H9 (cell line): Measurements from ENCODE around the gene ZNF606. TPM values are rescaled to one million over a fixed set of nuclear protein-coding genes. Genes with fewer than 3 reads are reported as not detected.

Source experiments
- DNase-seq: peaks from one replicate; pipeline ENCODE4 v3.0.0-alpha.2; 2017
- H2AFZ ChIP-seq: one replicate; pipeline ENCODE4 v1.6.1; 2013; ENCODE audit warnings: mild to moderate bottlenecking, low read length, control low read depth, moderate library complexity
- H2AK5ac ChIP-seq: 2 replicates; pipeline ENCODE4 v1.6.1; 2013; ENCODE audit warnings: low read length, control low read depth, mixed read lengths; ENCODE audit not compliant: insufficient read length
- H2BK120ac ChIP-seq: one replicate; pipeline ENCODE4 v1.6.1; 2013; ENCODE audit warnings: low read depth, mild to moderate bottlenecking, low read length, control low read depth, inconsistent platforms; ENCODE audit not compliant: poor library complexity, severe bottlenecking
- H2BK12ac ChIP-seq: 2 replicates; pipeline ENCODE4 v1.6.1; 2013; ENCODE audit warnings: low read length, control low read depth, mixed read lengths, low read depth; ENCODE audit not compliant: insufficient read length
- H2BK15ac ChIP-seq: 2 replicates; pipeline ENCODE4 v1.6.1; 2013; ENCODE audit warnings: low read depth, low read length, control low read depth
- H2BK20ac ChIP-seq: one replicate; pipeline ENCODE4 v1.6.1; 2013; ENCODE audit warnings: low read depth, mild to moderate bottlenecking, low read length, control low read depth, inconsistent platforms; ENCODE audit not compliant: poor library complexity, severe bottlenecking
- H2BK5ac ChIP-seq: 2 replicates; pipeline ENCODE4 v1.6.1; 2013; ENCODE audit warnings: low read length, control low read depth, mixed read lengths; ENCODE audit not compliant: insufficient read length
- H3K14ac ChIP-seq: 2 replicates; pipeline ENCODE4 v1.6.1; 2013; ENCODE audit warnings: low read length, control low read depth; ENCODE audit not compliant: insufficient read depth
- H3K18ac ChIP-seq: 2 replicates; pipeline ENCODE4 v1.6.1; 2013; ENCODE audit warnings: low read depth, mild to moderate bottlenecking, mixed read lengths, low read length, control low read depth; ENCODE audit not compliant: insufficient read length
- H3K23ac ChIP-seq: 2 replicates; pipeline ENCODE4 v1.6.1; 2013; ENCODE audit warnings: low read length, control low read depth, mixed read lengths, low read depth; ENCODE audit not compliant: insufficient read length
- H3K23me2 ChIP-seq: 2 replicates; pipeline ENCODE4 v1.6.1; 2013; ENCODE audit warnings: low read depth, mild to moderate bottlenecking, mixed read lengths, low read length, control low read depth; ENCODE audit not compliant: insufficient read length, poor library complexity, severe bottlenecking
- H3K27ac ChIP-seq: 2 replicates; pipeline ENCODE4 v1.5.1; 2013; ENCODE audit warnings: low read length, control low read depth, mixed read lengths, low read depth; ENCODE audit not compliant: insufficient read length
- H3K27me3 ChIP-seq: 2 replicates; pipeline ENCODE4 v1.6.1; 2013; ENCODE audit warnings: low read length, control low read depth, inconsistent platforms; ENCODE audit not compliant: insufficient read depth
- H3K4ac ChIP-seq: 2 replicates; pipeline ENCODE4 v1.6.1; 2013; ENCODE audit warnings: low read depth, mild to moderate bottlenecking, control low read depth, inconsistent platforms, low read length, moderate library complexity
- H3K4me1 ChIP-seq: 2 replicates; pipeline ENCODE4 v1.6.1; 2013; ENCODE audit warnings: low read length, control low read depth, inconsistent platforms; ENCODE audit not compliant: insufficient read depth
- H3K4me2 ChIP-seq: 2 replicates; pipeline ENCODE4 v1.6.1; 2013; ENCODE audit warnings: low read length, control low read depth, mixed read lengths; ENCODE audit not compliant: insufficient read length, insufficient read depth
- H3K56ac ChIP-seq: 2 replicates; pipeline ENCODE4 v1.6.1; 2013; ENCODE audit warnings: low read depth, mild to moderate bottlenecking, mixed read lengths, low read length, control low read depth; ENCODE audit not compliant: insufficient read length
- H3K79me1 ChIP-seq: 2 replicates; pipeline ENCODE4 v1.6.1; 2013; ENCODE audit warnings: low read depth, mild to moderate bottlenecking, moderate library complexity, low read length, control low read depth, inconsistent platforms; ENCODE audit not compliant: insufficient read depth, poor library complexity, severe bottlenecking
- H3K79me2 ChIP-seq: 2 replicates; pipeline ENCODE4 v1.6.1; 2013; ENCODE audit warnings: low read length, control low read depth, inconsistent platforms; ENCODE audit not compliant: insufficient read depth
- H3K9ac ChIP-seq: 2 replicates; pipeline ENCODE4 v1.6.1; 2013; ENCODE audit warnings: low read length, control low read depth, mixed read lengths; ENCODE audit not compliant: insufficient read length; ENCODE audit errors: extremely low read depth
- H3K9me3 ChIP-seq: one replicate; pipeline ENCODE4 v1.6.1; 2013; ENCODE audit warnings: low read depth, low read length, inconsistent platforms; ENCODE audit not compliant: control insufficient read depth
- H3T11ph ChIP-seq: one replicate; pipeline ENCODE4 v1.6.1; 2013; ENCODE audit warnings: mild to moderate bottlenecking, low read length, control low read depth, inconsistent platforms
- H4K20me1 ChIP-seq: one replicate; pipeline ENCODE4 v1.6.1; 2013; ENCODE audit not compliant: control insufficient read depth, insufficient read length, insufficient read depth
- H4K5ac ChIP-seq: 2 replicates; pipeline ENCODE4 v1.6.1; 2013; ENCODE audit warnings: low read depth, mild to moderate bottlenecking, mixed read lengths, low read length, control low read depth; ENCODE audit not compliant: insufficient read length
- H4K8ac ChIP-seq: replicated peaks from 2 replicates; pipeline ENCODE4 v1.6.1; 2013; ENCODE audit warnings: low read length, control low read depth, mixed read lengths, low read depth; ENCODE audit not compliant: insufficient read length
- H4K91ac ChIP-seq: 2 replicates; pipeline ENCODE4 v1.6.1; 2013; ENCODE audit warnings: low read depth, mild to moderate bottlenecking, moderate library complexity, mixed read lengths, low read length, control low read depth; ENCODE audit not compliant: insufficient read length
- H3K27ac Mint-ChIP-seq, 3 experiments: 2 replicates in 2 of 3; 3 replicates in 1 of 3; pipeline ENCODE4 v1.8.0; 2020 to 2021; ENCODE audit warnings: mixed read lengths in 3 of 3, mild to moderate bottlenecking in 1 of 3, moderate library complexity in 1 of 3
- H3K27me3 Mint-ChIP-seq: 2 replicates; pipeline ENCODE4 v1.8.0; 2021; ENCODE audit warnings: low read depth, mild to moderate bottlenecking, moderate library complexity, mixed read lengths
- H3K36me3 Mint-ChIP-seq, 3 experiments: 2 replicates in 2 of 3; 3 replicates in 1 of 3; pipeline ENCODE4 v1.8.0; 2020 to 2021; ENCODE audit warnings: low read depth in 3 of 3, mixed read lengths in 3 of 3; ENCODE audit not compliant: insufficient read depth in 1 of 3
- H3K4me1 Mint-ChIP-seq, 2 experiments: 2 replicates each; pipeline ENCODE4 v1.8.0; 2020; ENCODE audit warnings: mixed read lengths in 2 of 2
- H3K4me3 Mint-ChIP-seq, 2 experiments: 2 replicates in 1 of 2; 3 replicates in 1 of 2; pipeline ENCODE4 v1.8.0; 2020 to 2021; ENCODE audit warnings: mild to moderate bottlenecking in 2 of 2, mixed read lengths in 2 of 2, moderate library complexity in 1 of 2
- H3K9me3 Mint-ChIP-seq, 2 experiments: 2 replicates in 1 of 2; 3 replicates in 1 of 2; pipeline ENCODE4 v1.8.0; 2020; ENCODE audit warnings: mild to moderate bottlenecking in 2 of 2, mixed read lengths in 2 of 2, moderate library complexity in 1 of 2
- WGBS: extraction: QIAGEN DNeasy Blood & Tissue Kit; methylation state at CpG from one replicate; pipeline ENCODE4 v1.1.7; 2013; ENCODE audit warnings: missing lambda C conversion rate, low lambda C conversion rate, mixed read lengths; ENCODE audit not compliant: insufficient read length; ENCODE audit errors: extremely low coverage; 5-methylcytosine and 5-hydroxymethylcytosine counted together
- total RNA-seq: library from RNA; stranded (reverse); gene quantifications from 2 replicates; pipeline ENCODE4 v1.2.1, GENCODE V29; 2021
- TF ChIP-seq, protein P1 (sequence below): fragments of 200-600 bp; sonication (generic); conservative IDR thresholded peaks from 3 replicates; pipeline ENCODE4 v1.8.0; 2021; ENCODE audit warnings: antibody characterized with exemption, mild to moderate bottlenecking

The ZNF606 gene
- total RNA-seq, 1 experiment from 2014 or later = 13.4 TPM

DNA sequence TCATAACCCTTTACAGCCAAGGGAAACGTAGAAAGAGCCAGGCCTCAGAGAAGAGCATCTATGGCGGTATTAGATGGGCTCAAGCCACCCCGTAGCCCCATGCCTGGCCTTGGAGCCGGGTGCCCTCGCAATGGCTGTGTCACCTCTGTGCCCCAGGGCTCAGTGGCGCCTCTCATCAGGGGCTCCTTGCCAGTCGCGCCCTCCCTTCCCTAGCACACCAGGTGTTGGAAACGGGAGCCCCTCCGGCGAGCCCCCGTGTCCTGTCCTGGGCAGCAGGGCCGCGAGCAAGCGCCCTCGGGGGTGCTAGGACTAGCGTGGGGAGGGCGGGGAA is 55.6 kb downstream of the ZNF606 start:
- no peak overlapping the region for H4K8ac ChIP-seq

More for the DNA sequence above, 55.6 kb downstream of the ZNF606 start:
- Mint-ChIP-seq H3K27me3 (peaks cover 4% of the 10 kb centered on the region; the same call in 1 of the 2 replicates), H3K36me3 (peaks cover 26 to 46% (median 34%) of the 10 kb centered on the region in 3 experiments), H3K4me1 (peaks cover 12 to 15% of the 10 kb centered on the region in 2 experiments), H3K4me3 (peak overlapping the region; percentile 93), H3K9me3 (peaks cover 26 to 65% of the 10 kb centered on the region in 2 experiments), H3K27ac (no peak overlapping the region; a peak in 2 of 7 replicates)
- Histone ChIP-seq H3K79me2 (peaks cover 32% of the 10 kb centered on the region), H3K4ac (no peak overlapping the region), H2AFZ (no peak overlapping the region), H3K4me2 (peak overlapping the region; percentile 92), H2AK5ac (no peak overlapping the region), H2BK20ac (no peak overlapping the region), H3K79me1 (peaks cover 10% of the 10 kb centered on the region), H3K23me2 (peaks cover 8% of the 10 kb centered on the region), H3K9ac (peak overlapping the region; percentile 70), H3K23ac (no peak overlapping the region), H2BK5ac (no peak overlapping the region), H4K20me1 (no peaks in the 10 kb centered on the region), H3K18ac (peak overlapping the region; percentile 34), H2BK120ac (no peak overlapping the region), H4K91ac (no peak overlapping the region), H3K27me3 (no peaks in the 10 kb centered on the region), H3T11ph (no peak overlapping the region), H2BK12ac (no peak overlapping the region), H3K4me1 (no peaks in the 10 kb centered on the region), H3K56ac (no peak overlapping the region), H3K9me3 (peaks cover 4% of the 10 kb centered on the region), H2BK15ac (no peak overlapping the region), H3K27ac (no peak overlapping the region), H4K5ac (no peak overlapping the region), H3K14ac (peak overlapping the region; percentile 93)
- WGBS = no CpG with 5 or more reads among the region's 18 CpGs
- TF ChIP-seq, protein P1, sequence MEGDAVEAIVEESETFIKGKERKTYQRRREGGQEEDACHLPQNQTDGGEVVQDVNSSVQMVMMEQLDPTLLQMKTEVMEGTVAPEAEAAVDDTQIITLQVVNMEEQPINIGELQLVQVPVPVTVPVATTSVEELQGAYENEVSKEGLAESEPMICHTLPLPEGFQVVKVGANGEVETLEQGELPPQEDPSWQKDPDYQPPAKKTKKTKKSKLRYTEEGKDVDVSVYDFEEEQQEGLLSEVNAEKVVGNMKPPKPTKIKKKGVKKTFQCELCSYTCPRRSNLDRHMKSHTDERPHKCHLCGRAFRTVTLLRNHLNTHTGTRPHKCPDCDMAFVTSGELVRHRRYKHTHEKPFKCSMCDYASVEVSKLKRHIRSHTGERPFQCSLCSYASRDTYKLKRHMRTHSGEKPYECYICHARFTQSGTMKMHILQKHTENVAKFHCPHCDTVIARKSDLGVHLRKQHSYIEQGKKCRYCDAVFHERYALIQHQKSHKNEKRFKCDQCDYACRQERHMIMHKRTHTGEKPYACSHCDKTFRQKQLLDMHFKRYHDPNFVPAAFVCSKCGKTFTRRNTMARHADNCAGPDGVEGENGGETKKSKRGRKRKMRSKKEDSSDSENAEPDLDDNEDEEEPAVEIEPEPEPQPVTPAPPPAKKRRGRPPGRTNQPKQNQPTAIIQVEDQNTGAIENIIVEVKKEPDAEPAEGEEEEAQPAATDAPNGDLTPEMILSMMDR = no peak
- no peak for DNase-seq
